B cell (primary cell): ENCODE measurements around the gene CNGB1. TPM values are rescaled to one million over a fixed set of nuclear protein-coding genes. Genes with fewer than 3 reads are reported as not detected.

Source experiments
- ATAC-seq: fragments of 200-7000 bp; cut with Tn5 transposase; one replicate; pipeline ENCODE4 v1.10.0; 2021; ENCODE audit warnings: low read depth, mild to moderate bottlenecking, moderate number of reproducible peaks, moderate library complexity
- CTCF ChIA-PET: fragments of 350-600 bp; sonication (Branson Sonifier 250); formaldehyde crosslinking; loops from one replicate; lab custom pipeline; 2021; ENCODE audit warnings: antibody characterized with exemption, inconsistent platforms; lab: Charles Lee
- POLR2A ChIA-PET: fragments of 350-600 bp; sonication (Branson Sonifier 250); formaldehyde crosslinking; loops from one replicate; lab custom pipeline; 2021; ENCODE audit warnings: antibody characterized with exemption; lab: Charles Lee
- DNase-seq: peaks from one replicate; pipeline ENCODE4 v3.0.0; 2013
- H2AFZ ChIP-seq: 2 replicates; pipeline ENCODE4 v1.6.1; 2012; ENCODE audit warnings: mild to moderate bottlenecking, low read depth, low read length; ENCODE audit not compliant: insufficient read depth, poor library complexity, severe bottlenecking
- H3K27ac ChIP-seq, 2 donors: 1 replicate in 1 of 2; 2 replicates in 1 of 2; pipeline ENCODE4 v1.5.1; 2012 to 2013; ENCODE audit warnings: low read length in 2 of 2, mild to moderate bottlenecking in 2 of 2, moderate library complexity in 1 of 2
- H3K27me3 ChIP-seq, 4 experiments: fragments of 200-600 bp in 1 of 4; sonication (generic) in 1 of 4; replicated peaks in 1 of 4; 1 replicate in 2 of 4; 2 replicates in 2 of 4; pipeline versions ENCODE4 v1.6.1 to v1.7.0; 2013 to 2016; ENCODE audit warnings: low read length in 3 of 4, mild to moderate bottlenecking in 2 of 4, mixed read lengths in 1 of 4, moderate library complexity in 1 of 4; ENCODE audit not compliant: insufficient read depth in 4 of 4, control insufficient read depth in 3 of 4; ENCODE audit errors: control extremely low read depth in 1 of 4
- H3K36me3 ChIP-seq, 2 experiments: replicated peaks in 1 of 2; 1 replicate in 1 of 2; 2 replicates in 1 of 2; pipeline versions ENCODE4 v1.6.1 to v1.7.1; 2013; ENCODE audit warnings: low read length in 1 of 2; ENCODE audit not compliant: insufficient read depth in 2 of 2, control insufficient read depth in 1 of 2; ENCODE audit errors: control extremely low read depth in 1 of 2, extremely low read depth in 1 of 2
- H3K4me1 ChIP-seq, 2 donors: fragments of 200-600 bp in 1 of 2; sonication (generic) in 1 of 2; 1 replicate in 1 of 2; 2 replicates in 1 of 2; pipeline versions ENCODE4 v1.5.1 to v1.6.1; 2013 to 2017; ENCODE audit warnings: low read length in 2 of 2; ENCODE audit not compliant: control insufficient read depth in 2 of 2, insufficient read depth in 2 of 2
- H3K4me2 ChIP-seq: replicated peaks from 2 replicates; pipeline ENCODE3; 2012; ENCODE audit warnings: mild to moderate bottlenecking, low read depth, low read length; ENCODE audit not compliant: poor library complexity, severe bottlenecking
- H3K4me3 ChIP-seq, 5 experiments: fragments of 200-600 bp in 1 of 5; sonication (generic) in 1 of 5; 1 replicate in 3 of 5; 2 replicates in 2 of 5; pipeline versions ENCODE4 v1.5.1 to v1.7.0; 2011 to 2016; ENCODE audit warnings: low read length in 4 of 5, mild to moderate bottlenecking in 4 of 5, low read depth in 2 of 5, control low read depth in 1 of 5, moderate library complexity in 1 of 5; ENCODE audit not compliant: insufficient read depth in 1 of 5; ENCODE audit errors: control extremely low read depth in 1 of 5, extremely low read depth in 1 of 5
- H3K79me2 ChIP-seq: fragments of 200-600 bp; sonication (generic); one replicate; pipeline ENCODE4 v1.6.0; 2016; ENCODE audit warnings: low read length; ENCODE audit not compliant: control insufficient read depth, insufficient read depth
- H3K9ac ChIP-seq: fragments of 200-600 bp; sonication (generic); 2 replicates; pipeline ENCODE4 v1.6.1; 2017; ENCODE audit warnings: mild to moderate bottlenecking, low read length, moderate library complexity
- H3K9me3 ChIP-seq, 3 donors: one replicate each; pipeline versions ENCODE4 v1.6.1 to v1.7.1; 2013; ENCODE audit warnings: low read length in 2 of 3; ENCODE audit not compliant: control insufficient read depth in 2 of 3, insufficient read depth in 1 of 3; ENCODE audit errors: control extremely low read depth in 1 of 3
- H4K20me1 ChIP-seq: 2 replicates; pipeline ENCODE4 v1.6.0; 2012; ENCODE audit warnings: mild to moderate bottlenecking, low read length; ENCODE audit not compliant: insufficient read depth, control insufficient read depth, poor library complexity, severe bottlenecking
- H3K27ac Mint-ChIP-seq: one replicate; pipeline ENCODE4 v1.8.0; 2021; ENCODE audit warnings: mixed read lengths
- H3K27me3 Mint-ChIP-seq: one replicate; pipeline ENCODE4 v1.8.0; 2021; ENCODE audit warnings: mixed read lengths
- H3K4me1 Mint-ChIP-seq: one replicate; pipeline ENCODE4 v1.8.0; 2021; ENCODE audit warnings: mixed read lengths
- H3K4me3 Mint-ChIP-seq: one replicate; pipeline ENCODE4 v1.8.0; 2021; ENCODE audit warnings: mixed read lengths
- H3K9me3 Mint-ChIP-seq: one replicate; pipeline ENCODE4 v1.8.0; 2022; ENCODE audit warnings: mixed read lengths; ENCODE audit not compliant: insufficient read depth
- EZH2 ChIP-seq: IDR thresholded peaks from 2 replicates; pipeline ENCODE4 v1.6.1; 2012; ENCODE audit warnings: borderline replicate concordance, low read depth, mild to moderate bottlenecking, moderate library complexity, low read length; ENCODE audit not compliant: insufficient read depth, poor library complexity, severe bottlenecking
- WGBS: methylation state at CpG from one replicate; pipeline ENCODE4 v1.1.5; 2013; ENCODE audit warnings: missing lambda C conversion rate; ENCODE audit not compliant: insufficient coverage; 5-methylcytosine and 5-hydroxymethylcytosine counted together
- intact Hi-C: fragments of 100-400 bp; cut with micrococcal nuclease; formaldehyde crosslinking; loops from one replicate; pipeline ENCODE4 v1.10.0; 2022
- polyA plus RNA-seq: library from polyadenylated mRNA; depleted of rRNA; stranded (reverse); fragments of >200 nt; gene quantifications from 2 replicates; pipeline ENCODE4 v1.2.3, GENCODE V29; 2012
- total RNA-seq, 2 donors: library from RNA; stranded (reverse); fragments of 120-200 nt in 1 of 2; gene quantifications; 1 replicate in 1 of 2; 2 replicates in 1 of 2; pipeline versions ENCODE4 v1.2.3 to v1.2.4, GENCODE V29; 2013 to 2022
- TF ChIP-seq, protein P1 (sequence below): fragments of 200-600 bp; IDR thresholded peaks from one replicate; pipeline ENCODE4 v1.8.0; 2022; ENCODE audit warnings: antibody characterized with exemption, mild to moderate bottlenecking

Gene CNGB1
- total and polyA plus RNA-seq, 2 donors (not counting 1 experiment from before 2014, with no cell fraction given) = not detected

DNA sequence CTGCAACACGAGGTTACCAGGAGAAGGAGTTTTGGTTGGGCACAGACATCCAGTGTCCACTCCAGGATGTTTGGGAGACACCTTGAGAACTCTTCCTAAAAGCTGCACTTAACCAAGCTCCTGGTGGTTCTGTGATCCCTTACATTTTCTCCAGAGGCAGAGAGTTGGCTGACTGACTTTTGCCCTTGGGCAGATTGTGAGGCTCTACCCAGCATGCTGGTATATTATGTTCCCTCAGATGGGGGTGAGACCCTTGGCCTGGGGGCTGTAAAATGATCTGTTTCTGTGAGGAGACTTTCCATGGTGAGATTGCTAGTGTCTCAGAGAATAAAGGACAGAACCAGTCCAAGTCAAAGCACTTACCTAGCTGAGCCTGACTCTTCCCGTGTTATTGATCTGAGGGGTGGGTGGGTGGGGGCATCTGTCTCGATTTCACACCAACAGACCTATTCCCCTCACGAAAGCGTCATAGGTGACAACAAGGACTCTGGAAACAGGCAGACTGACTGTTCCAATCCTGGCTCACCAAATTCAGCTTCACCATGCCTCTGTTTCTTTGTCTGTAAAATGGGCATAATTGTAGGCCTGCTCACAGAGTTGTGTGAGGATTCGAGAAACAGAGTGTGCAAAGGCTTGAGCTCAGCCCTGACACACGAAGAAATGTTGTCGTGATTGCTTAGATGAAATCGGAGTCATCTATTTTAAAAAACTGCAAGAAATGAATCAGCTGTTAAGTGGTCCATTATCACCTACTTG, 42.5 kb upstream of the CNGB1 start:
- Mint-ChIP-seq H3K4me1 (no peaks in the 10 kb centered on the region), H3K4me3 (no peak overlapping the region), H3K27ac (no peak overlapping the region), H3K27me3 (no peaks in the 10 kb centered on the region), H3K9me3 (no peaks in the 10 kb centered on the region)
- DNase-seq = no peak
- Histone ChIP-seq H2AFZ (no peak overlapping the region), H3K4me2 (no peak overlapping the region), H3K9ac (no peak overlapping the region), H3K27ac (no peak overlapping the region), H3K79me2 (no peaks in the 10 kb centered on the region), H3K36me3 (peaks cover 2 to 30% of the 10 kb centered on the region in 2 experiments), H3K4me1 (no peaks in the 10 kb centered on the region), H4K20me1 (no peaks in the 10 kb centered on the region), H3K27me3 (no peaks in the 10 kb centered on the region), H3K4me3 (no peak overlapping the region), H3K9me3 (no peaks in the 10 kb centered on the region)
- intact Hi-C loops = no loop called here
- no peak for TF ChIP-seq EZH2
- TF ChIP-seq, protein P1, sequence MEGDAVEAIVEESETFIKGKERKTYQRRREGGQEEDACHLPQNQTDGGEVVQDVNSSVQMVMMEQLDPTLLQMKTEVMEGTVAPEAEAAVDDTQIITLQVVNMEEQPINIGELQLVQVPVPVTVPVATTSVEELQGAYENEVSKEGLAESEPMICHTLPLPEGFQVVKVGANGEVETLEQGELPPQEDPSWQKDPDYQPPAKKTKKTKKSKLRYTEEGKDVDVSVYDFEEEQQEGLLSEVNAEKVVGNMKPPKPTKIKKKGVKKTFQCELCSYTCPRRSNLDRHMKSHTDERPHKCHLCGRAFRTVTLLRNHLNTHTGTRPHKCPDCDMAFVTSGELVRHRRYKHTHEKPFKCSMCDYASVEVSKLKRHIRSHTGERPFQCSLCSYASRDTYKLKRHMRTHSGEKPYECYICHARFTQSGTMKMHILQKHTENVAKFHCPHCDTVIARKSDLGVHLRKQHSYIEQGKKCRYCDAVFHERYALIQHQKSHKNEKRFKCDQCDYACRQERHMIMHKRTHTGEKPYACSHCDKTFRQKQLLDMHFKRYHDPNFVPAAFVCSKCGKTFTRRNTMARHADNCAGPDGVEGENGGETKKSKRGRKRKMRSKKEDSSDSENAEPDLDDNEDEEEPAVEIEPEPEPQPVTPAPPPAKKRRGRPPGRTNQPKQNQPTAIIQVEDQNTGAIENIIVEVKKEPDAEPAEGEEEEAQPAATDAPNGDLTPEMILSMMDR = no peak
- WGBS = 96% methylated on average over 4 of the region's 9 CpGs
- CTCF ChIA-PET = no interaction called here
- POLR2A ChIA-PET = no interaction called here
- ATAC-seq = no peak

DNA sequence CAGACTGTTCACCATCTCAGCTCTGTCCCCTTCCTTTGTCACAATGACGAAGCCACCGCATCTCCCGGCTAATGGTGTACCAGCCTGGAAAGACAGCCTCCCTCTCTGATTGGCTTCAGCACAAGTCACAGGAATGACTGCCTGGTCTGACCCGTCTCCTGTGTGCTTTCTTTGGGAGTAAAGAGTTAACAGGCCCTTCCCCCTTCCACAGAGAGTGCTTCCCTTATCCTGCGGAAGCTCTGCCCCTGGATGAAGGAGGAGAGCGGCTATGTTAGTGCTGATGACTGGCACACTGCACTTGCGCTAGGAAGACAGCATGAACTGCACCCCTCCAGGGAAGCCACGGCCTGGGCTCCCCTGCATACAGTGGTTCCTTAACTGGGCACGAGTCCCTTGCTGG, 41.6 kb upstream of the CNGB1 start:
- no peak for ATAC-seq
- intact Hi-C loops = no loop called here
- DNase-seq = no peak
- Histone ChIP-seq H2AFZ (no peak overlapping the region), H3K9me3 (no peaks in the 10 kb centered on the region), H3K36me3 (peaks cover 2 to 29% of the 10 kb centered on the region in 2 experiments), H3K4me1 (no peaks in the 10 kb centered on the region), H3K4me3 (no peak overlapping the region), H3K4me2 (no peak overlapping the region), H4K20me1 (no peaks in the 10 kb centered on the region), H3K27ac (no peak overlapping the region), H3K79me2 (no peaks in the 10 kb centered on the region), H3K27me3 (no peaks in the 10 kb centered on the region), H3K9ac (no peak overlapping the region)
- H3K4me3 Mint-ChIP-seq = no peak overlapping the region
- no peak overlapping the region for H3K27ac Mint-ChIP-seq
- H3K27me3 Mint-ChIP-seq = no peaks in the 10 kb centered on the region
- TF ChIP-seq EZH2 = no peak
- TF ChIP-seq, protein P1 = no peak
- no peaks in the 10 kb centered on the region for H3K9me3 Mint-ChIP-seq
- 97% methylated on average over 5 of the region's 9 CpGs for WGBS
- CTCF ChIA-PET = no interaction called here
- no peaks in the 10 kb centered on the region for H3K4me1 Mint-ChIP-seq
- POLR2A ChIA-PET = no interaction called here
